GM12892 (cell line): Measurements from ENCODE around the gene FAM210B.
"Not testable (repeated sequence)": the region's sequence is repeated elsewhere in the genome, so short reads cannot be mapped to it uniquely, and the experiment has no call there.

Source experiments
- POLR2A ChIP-seq: IDR thresholded peaks from 2 replicates; pipeline ENCODE4 v1.6.1; 2011; ENCODE audit warnings: low read depth, low read length, control low read depth
- POLR2AphosphoS5 ChIP-seq: IDR thresholded peaks from 2 replicates; pipeline ENCODE4 v1.6.1; 2011; ENCODE audit warnings: low read depth, low read length, control low read depth
- TAF1 ChIP-seq: IDR thresholded peaks from 2 replicates; pipeline ENCODE4 v1.6.1; 2011; ENCODE audit warnings: low read depth, mild to moderate bottlenecking, control low read depth, low read length, borderline replicate concordance

DNA sequence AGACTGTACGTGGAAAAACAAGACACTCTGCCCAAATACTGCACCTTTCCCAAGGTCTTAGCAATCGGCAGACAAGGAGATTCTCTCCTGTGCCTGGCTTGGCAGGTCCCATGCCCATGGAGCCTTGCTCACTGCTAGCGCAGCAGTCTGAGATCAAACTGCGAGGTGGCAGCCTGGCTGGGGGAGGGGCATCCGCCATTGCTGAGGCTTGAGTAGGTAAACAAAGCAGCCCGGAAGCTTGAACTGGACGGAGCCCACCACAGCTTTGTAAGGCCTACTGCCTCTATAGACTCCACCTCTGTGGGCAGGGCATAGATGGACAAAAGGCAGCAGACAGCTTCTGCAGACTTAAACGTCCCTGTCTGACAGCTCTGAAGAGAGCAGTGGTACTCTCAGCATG lies 22.1 kb upstream of the FAM210B start:
- not testable (repeated sequence) for TF ChIP-seq POLR2A, POLR2AphosphoS5, TAF1
